HepG2 (cell line): ENCODE data around the gene FXYD5. TPM values are rescaled to one million over a fixed set of nuclear protein-coding genes. Genes with fewer than 3 reads are reported as not detected.

Source experiments
- CSRNP1 ChIP-seq: sonication (generic); formaldehyde crosslinking; IDR thresholded peaks from 2 replicates; pipeline ENCODE4 v1.8.1; 2023; ENCODE audit warnings: mild to moderate bottlenecking, missing genetic modification reagents
- E2F1 ChIP-seq: sonication (generic); formaldehyde crosslinking; IDR thresholded peaks from 2 replicates; pipeline ENCODE4 v1.5.0; 2020; ENCODE audit warnings: missing genetic modification reagents
- E2F2 ChIP-seq: sonication (generic); formaldehyde crosslinking; IDR thresholded peaks from 2 replicates; pipeline ENCODE4 v1.4.0; 2020; ENCODE audit warnings: missing genetic modification reagents, borderline replicate concordance
- ELF3 ChIP-seq: IDR thresholded peaks from 2 replicates; pipeline ENCODE4 v1.6.1; 2016; ENCODE audit warnings: missing genetic modification reagents, missing compliant biosample characterization
- ETV5 ChIP-seq: IDR thresholded peaks from 2 replicates; pipeline ENCODE4 v1.6.1; 2018; ENCODE audit warnings: missing biosample characterization, missing genetic modification reagents, inconsistent platforms, borderline replicate concordance
- FUBP1 ChIP-seq: sonication (generic); formaldehyde crosslinking; IDR thresholded peaks from 2 replicates; pipeline ENCODE4 v1.5.1; 2020; ENCODE audit warnings: missing genetic modification reagents, mild to moderate bottlenecking, borderline replicate concordance
- KIAA2018 ChIP-seq: sonication (generic); formaldehyde crosslinking; IDR thresholded peaks from 2 replicates; pipeline ENCODE4 v1.5.0; 2020; ENCODE audit warnings: mild to moderate bottlenecking, missing genetic modification reagents, borderline replicate concordance
- MEF2D ChIP-seq: sonication (generic); formaldehyde crosslinking; IDR thresholded peaks from 2 replicates; pipeline ENCODE4 v1.5.1; 2020; ENCODE audit warnings: mild to moderate bottlenecking, missing genetic modification reagents
- NR2F6 ChIP-seq, 2 experiments: IDR thresholded peaks; 2 replicates each; pipeline ENCODE4 v1.6.1; 2016; ENCODE audit warnings: antibody characterized with exemption in 1 of 2, mild to moderate bottlenecking in 1 of 2
- RNF2 ChIP-seq: fragments of 450-650 bp; conservative IDR thresholded peaks from 2 replicates; pipeline ENCODE4 v1.6.1; 2016; ENCODE audit warnings: low read depth
- SNAI1 ChIP-seq: sonication (generic); formaldehyde crosslinking; IDR thresholded peaks from 2 replicates; pipeline ENCODE4 v1.5.0; 2020; ENCODE audit warnings: mild to moderate bottlenecking, missing genetic modification reagents, borderline replicate concordance
- SP140L ChIP-seq: sonication (generic); formaldehyde crosslinking; IDR thresholded peaks from 2 replicates; pipeline ENCODE4 v1.4.0; 2020; ENCODE audit warnings: missing genetic modification reagents, borderline replicate concordance
- ZNF543 ChIP-seq: sonication (generic); formaldehyde crosslinking; IDR thresholded peaks from 2 replicates; pipeline ENCODE4 v1.4.0; 2020; ENCODE audit warnings: mild to moderate bottlenecking, missing genetic modification reagents
- ZNF737 ChIP-seq: sonication (generic); formaldehyde crosslinking; IDR thresholded peaks from 2 replicates; pipeline ENCODE4 v1.5.0; 2020; ENCODE audit warnings: missing genetic modification reagents, mild to moderate bottlenecking, borderline replicate concordance
- polyA plus RNA-seq, 8 experiments: library from polyadenylated mRNA; depleted of rRNA in 3 of 8; stranded (reverse) in 7 of 8; unstranded in 1 of 8; fragments of >200 nt; fragmentation: Illumina TruSeq in 4 of 8; extraction: Trizol in 4 of 8; gene quantifications; 2 replicates each; pipeline versions ENCODE4 v1.2.1 to v1.2.3, GENCODE V29; 2011 to 2016; ENCODE audit warnings: low read depth in 4 of 8, missing spikeins in 1 of 8, mixed read lengths in 1 of 8; ENCODE audit not compliant: insufficient read depth in 1 of 8
- total RNA-seq, 5 experiments: library from RNA; depleted of rRNA; stranded (reverse); fragments of >200 nt; fragmentation: Illumina TruSeq; extraction: Trizol; gene quantifications; 2 replicates each; pipeline ENCODE4 v1.2.3, GENCODE V29; 2016; ENCODE audit warnings: low read depth in 1 of 5

FXYD5 gene
- total and polyA plus RNA-seq, 2 of the 13 experiments (the other 11 are each of a cell fraction or from before 2014, with no cell fraction given): 0.65 TPM; not detected in 1

- no peak for TF ChIP-seq ZNF737 (CRISPR knock-in tag)
- TF ChIP-seq CSRNP1 (CRISPR knock-in tag): no peak
- no peak for TF ChIP-seq FUBP1 (CRISPR knock-in tag)
- peak; percentile 85 for TF ChIP-seq NR2F6 (IDR thresholded peaks at IDR 0.05)
- TF ChIP-seq NR2F6 (CRISPR knock-in tag; IDR thresholded peaks at IDR 0.05): peak; percentile 73
- no peak for TF ChIP-seq KIAA2018 (CRISPR knock-in tag)
- peak; percentile 88 for TF ChIP-seq MEF2D (CRISPR knock-in tag)
- no peak for TF ChIP-seq ZNF543 (CRISPR knock-in tag)
- TF ChIP-seq ELF3 (CRISPR knock-in tag): 0 out of 2 replicates have a peak, but pooled peaks have one; percentile 14
- TF ChIP-seq ETV5 (CRISPR knock-in tag): no peak; the same call in 1 of the 2 replicates
- TF ChIP-seq SP140L: no peak
- no peak for TF ChIP-seq SNAI1 (CRISPR knock-in tag)
- TF ChIP-seq E2F2 (CRISPR knock-in tag): no peak
- no peak for TF ChIP-seq E2F1 (CRISPR knock-in tag)
- no peak for TF ChIP-seq RNF2
Observed at GRCh38 chr19:35136977-35137702, 17.4 kb upstream of the FXYD5 start (continued).
